T47D (cell line): Measurements from ENCODE around the gene ANAPC7.

Experiments used
- DNase-seq, 2 experiments: peaks; one replicate each; pipeline versions ENCODE4 v3.0.0 to v3.0.0-alpha.2; 2011 to 2012; ENCODE audit warnings: low read depth in 1 of 2, low spot score in 1 of 2
- JUND ChIP-seq: IDR thresholded peaks from 2 replicates; pipeline ENCODE4 v1.6.1; 2012; ENCODE audit warnings: low read depth
- in situ Hi-C: cut with HindIII; loops from 2 replicates; pipeline ENCODE4 v1.10.0; 2016; ENCODE audit warnings: low sequenced_read_pairs, low pct_unique_long_range_greater_than_20kb

ANAPC7 gene

DNA sequence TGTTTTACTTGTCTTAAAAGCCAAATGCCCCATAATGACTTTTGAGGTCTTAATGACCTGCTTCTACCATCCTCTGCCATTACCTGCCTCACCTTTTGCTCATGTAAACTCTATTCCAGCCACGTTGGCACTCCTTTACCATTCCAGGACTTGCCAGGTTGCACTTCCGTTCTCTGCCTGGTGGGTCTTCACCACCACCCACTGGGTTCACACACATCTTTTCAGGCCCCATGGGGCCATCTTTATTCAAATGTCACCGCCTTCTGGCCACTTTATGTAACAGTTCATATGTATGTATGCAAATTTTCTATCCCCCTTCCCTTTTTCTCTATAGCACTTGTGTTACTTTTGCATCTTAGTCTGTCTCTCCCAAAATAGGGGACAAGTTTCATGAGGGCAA is 64.8 kb downstream of the ANAPC7 start:
- TF ChIP-seq JUND, result no peak
- peak in 1 of 2 experiments; percentile 32 for DNase-seq
- in situ Hi-C loops, result no loop called here

- TF ChIP-seq JUND, result no peak
- in situ Hi-C loops, result no loop called here
- DNase-seq, result no peak
These were observed 65.4 kb downstream of the ANAPC7 start for GRCh38 chr12:110337912-110338710.

DNA sequence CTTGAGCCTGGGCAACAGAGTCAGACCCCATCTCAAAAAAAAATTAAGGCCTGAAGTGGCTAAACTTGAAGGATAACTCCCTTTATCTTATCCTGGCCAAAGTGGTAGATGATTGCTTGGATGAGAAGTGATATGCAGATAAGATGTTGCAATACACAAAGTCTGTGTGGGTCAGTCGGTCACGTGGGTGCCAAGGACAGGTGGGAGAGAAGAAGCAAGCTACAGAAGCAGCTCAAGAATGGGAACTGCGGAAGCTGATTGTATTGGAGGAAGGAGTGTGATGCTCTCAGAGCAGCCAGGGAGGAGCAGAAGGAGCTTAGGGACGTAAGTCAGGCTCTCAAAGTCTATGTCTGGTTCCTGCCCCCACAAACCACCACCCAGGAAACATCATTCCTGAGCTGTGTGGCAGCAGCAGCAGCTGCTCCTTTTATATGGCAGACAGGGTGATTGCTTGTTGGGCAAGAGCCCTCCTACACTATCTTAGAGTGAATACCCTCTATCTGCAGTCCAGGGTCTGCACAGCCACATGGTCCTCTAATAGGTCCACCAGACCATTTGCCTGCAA is 67.9 kb downstream of the ANAPC7 start:
- no peak for DNase-seq
- in situ Hi-C loops, result no loop called here
- no peak for TF ChIP-seq JUND

GRCh38 chr12:110333201-110333600 is 70.3 kb downstream of the ANAPC7 start:
- DNase-seq, result no peak
- no peak for TF ChIP-seq JUND
- in situ Hi-C loops, result no loop called here

GRCh38 chr12:110330544-110330943 is 73.0 kb downstream of the ANAPC7 start:
- in situ Hi-C loops, result no loop called here
- DNase-seq, result no peak
- TF ChIP-seq JUND, result no peak

GRCh38 chr12:110330124-110330523 is 73.4 kb downstream of the ANAPC7 start:
- no peak for TF ChIP-seq JUND
- in situ Hi-C loops, result no loop called here

DNA sequence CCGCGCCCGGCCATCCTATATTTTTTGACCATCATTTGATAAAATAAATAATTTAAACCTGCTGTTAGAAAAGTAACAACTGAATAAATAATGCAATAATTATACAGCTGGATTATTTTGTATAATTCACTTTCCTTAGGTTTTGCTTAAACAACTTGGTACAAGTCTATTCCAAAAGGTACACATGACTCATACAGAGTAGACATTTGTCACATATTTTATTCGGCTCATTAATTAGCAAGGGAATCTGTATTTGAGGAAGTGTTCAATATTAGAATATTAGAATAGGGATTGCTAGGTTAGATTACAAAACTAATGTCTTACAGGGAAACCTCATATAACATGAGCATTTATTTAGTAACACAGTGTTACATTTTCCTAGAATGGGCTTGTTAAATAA is 73.8 kb downstream of the ANAPC7 start:
- DNase-seq, result no peak
- in situ Hi-C loops, result no loop called here
- no peak for TF ChIP-seq JUND

More at GRCh38 chr12:110330124-110330523, 73.4 kb downstream of the ANAPC7 start:
- DNase-seq, result no peak
